ENCODE results near the gene ASB18. TPM values are rescaled to one million over a fixed set of nuclear protein-coding genes. Genes with fewer than 3 reads are reported as not detected.

Gene ASB18
- total RNA-seq, 4 donors from 2014 or later, result not detected

DNA sequence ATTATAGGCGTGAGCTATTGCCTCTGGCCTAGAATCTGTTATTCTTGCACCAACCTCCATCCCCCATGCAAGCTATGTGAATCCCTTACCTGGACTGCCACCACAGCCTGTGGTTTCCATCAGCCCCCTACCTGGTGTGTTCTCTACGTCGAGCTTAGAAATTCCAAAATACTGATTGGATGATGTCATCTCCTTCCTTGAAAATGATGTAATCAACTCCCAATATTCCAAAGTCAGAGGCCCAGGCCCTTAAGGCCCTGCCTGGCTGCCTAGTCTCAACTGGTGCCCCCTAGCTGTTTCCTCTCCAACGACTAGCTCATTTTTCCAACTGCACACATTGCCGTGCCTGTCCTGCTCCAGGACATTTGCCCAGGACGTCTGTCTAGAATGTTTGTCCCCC is 54.7 kb downstream of the ASB18 start:
- no peaks in the 10 kb centered on the region for H3K4me1 ChIP-seq
- no peaks in the 10 kb centered on the region for H3K36me3 ChIP-seq
- intact Hi-C loops (cut with DNase I; ENCODE audit: low total_unique reads), result no loop called here
- H3K27me3 ChIP-seq, result no peaks in the 10 kb centered on the region
- no peak overlapping the region for H3K4me3 ChIP-seq
- no peaks in the 10 kb centered on the region for H3K9me3 ChIP-seq
- no peak for TF ChIP-seq POLR2A (IDR thresholded peaks at IDR 0.05)
- no peak for TF ChIP-seq CTCF (IDR thresholded peaks at IDR 0.05)
- no peak overlapping the region for H3K27ac ChIP-seq
- DNase-seq, result no peak

DNA sequence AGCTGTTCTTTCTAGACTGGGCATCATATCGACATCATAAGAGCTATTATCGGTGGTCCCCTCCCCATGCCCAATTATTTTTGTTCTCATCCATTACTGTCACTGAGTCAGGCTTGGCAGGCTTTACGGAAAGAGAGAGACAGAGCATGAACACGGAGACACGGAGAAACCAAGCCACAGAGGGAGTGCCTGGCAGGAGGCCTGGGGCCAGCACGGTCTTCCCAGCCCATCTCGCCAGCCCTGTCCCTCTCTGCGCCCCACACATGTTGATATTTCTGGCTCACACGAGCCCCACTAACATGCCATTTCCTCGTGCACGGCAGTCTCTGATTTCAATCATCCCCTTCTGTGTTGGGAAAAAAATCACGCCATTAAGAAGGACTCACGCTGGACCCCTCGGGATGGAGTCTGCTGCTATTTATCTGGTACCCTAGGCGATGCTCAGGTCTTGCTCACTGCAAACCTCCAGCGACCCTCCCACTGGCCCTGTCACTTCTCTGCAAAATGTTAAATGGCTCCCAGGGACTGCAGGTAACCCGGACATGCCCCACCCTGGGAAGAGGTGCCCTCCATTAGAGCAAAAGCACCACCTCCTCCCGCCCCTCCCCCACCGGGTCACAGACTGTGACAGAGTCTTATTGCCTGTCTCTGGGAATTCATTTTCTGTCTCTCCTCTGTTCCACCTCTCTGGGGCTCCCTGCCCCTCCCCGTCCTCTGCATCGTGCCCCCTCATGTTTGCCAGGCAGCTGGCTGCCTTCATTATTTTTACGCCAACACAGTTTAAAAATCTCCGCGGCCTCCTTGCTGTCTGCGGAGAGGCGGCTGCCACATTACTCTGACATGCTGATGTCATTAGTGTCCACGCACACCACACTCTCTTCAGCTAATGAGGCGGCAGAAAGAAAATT is 55.9 kb downstream of the ASB18 start:
- Histone ChIP-seq H3K9me3 (no peaks in the 10 kb centered on the region), H3K4me1 (no peaks in the 10 kb centered on the region), H3K36me3 (no peaks in the 10 kb centered on the region), H3K27ac (no peak overlapping the region), H3K27me3 (no peaks in the 10 kb centered on the region), H3K4me3 (no peak overlapping the region)
- DNase-seq, result no peak
- TF ChIP-seq CTCF (IDR thresholded peaks at IDR 0.05) (no peak), POLR2A (IDR thresholded peaks at IDR 0.05) (no peak)
- intact Hi-C loops (cut with DNase I; ENCODE audit: low total_unique reads), result no loop called here

DNA sequence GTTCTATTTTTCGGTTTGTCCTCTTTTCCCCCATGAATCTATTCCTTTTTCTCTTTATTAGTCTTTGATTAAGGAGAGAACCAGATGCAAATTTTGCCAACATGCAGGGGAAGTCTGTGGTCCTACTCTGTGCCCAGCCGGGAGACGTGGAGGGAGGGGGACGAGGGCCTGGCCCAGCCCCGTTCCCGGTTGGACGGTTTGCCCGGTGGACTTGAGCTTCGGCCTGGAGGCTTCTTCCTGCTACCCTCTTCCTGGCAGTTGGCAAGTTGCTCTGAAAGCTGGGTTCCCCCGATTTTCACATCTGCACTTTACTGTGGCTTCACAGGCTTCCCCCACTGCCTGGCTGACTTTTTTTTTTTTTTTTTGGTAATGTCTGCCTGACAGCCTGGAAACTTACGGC is 56.7 kb downstream of the ASB18 start:
- no peak for DNase-seq

DNA sequence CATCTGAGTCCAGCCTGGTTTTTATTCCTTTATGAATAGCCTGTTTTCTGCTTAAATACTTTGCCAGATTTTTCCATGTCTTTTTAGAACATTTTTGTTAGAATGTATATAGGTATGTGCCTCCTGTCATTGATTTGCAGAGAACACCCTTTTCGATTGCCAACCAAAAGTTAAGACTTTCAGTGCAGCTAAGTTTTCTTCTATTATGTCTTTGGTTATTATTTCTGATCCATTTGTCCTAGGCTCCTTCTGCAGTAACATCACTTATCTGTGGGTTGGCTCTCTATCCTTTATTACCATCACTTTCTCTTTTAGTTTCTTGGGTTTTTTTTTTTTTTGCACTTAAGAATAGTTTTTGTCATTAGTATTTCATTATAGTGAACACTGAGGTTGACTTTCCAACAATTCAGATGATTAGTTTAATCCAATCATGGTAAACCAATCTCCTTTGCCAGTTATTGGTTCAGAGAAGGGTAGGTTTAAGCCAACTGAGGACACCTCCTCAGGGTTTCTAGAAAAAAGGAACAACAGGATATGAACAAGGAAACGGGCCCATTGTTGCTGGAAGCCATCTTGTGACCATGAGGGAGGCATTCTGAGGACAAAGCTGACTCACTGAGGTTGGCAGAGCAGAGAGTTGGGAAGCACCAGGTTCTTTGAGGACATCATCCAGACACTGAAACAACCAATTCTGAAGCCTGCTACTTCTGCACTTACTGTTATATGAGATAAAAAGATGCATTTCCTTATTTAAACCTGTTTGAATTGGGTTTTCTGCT is 58.1 kb downstream of the ASB18 start:
- no peaks in the 10 kb centered on the region for H3K9me3 ChIP-seq
- no peak overlapping the region for H3K4me3 ChIP-seq
- intact Hi-C loops (cut with DNase I; ENCODE audit: low total_unique reads), result no loop called here
- H3K27ac ChIP-seq, result no peak overlapping the region
- TF ChIP-seq POLR2A (IDR thresholded peaks at IDR 0.05) (no peak), CTCF (IDR thresholded peaks at IDR 0.05) (no peak)
- no peak for DNase-seq
- H3K4me1 ChIP-seq, result no peaks in the 10 kb centered on the region
- no peaks in the 10 kb centered on the region for H3K36me3 ChIP-seq
- H3K27me3 ChIP-seq, result no peaks in the 10 kb centered on the region

More for the DNA sequence above, 56.7 kb downstream of the ASB18 start:
- Histone ChIP-seq H3K4me1 (no peaks in the 10 kb centered on the region), H3K27ac (no peak overlapping the region), H3K4me3 (no peak overlapping the region), H3K27me3 (no peaks in the 10 kb centered on the region), H3K36me3 (no peaks in the 10 kb centered on the region), H3K9me3 (no peaks in the 10 kb centered on the region)
- no peak for TF ChIP-seq POLR2A (IDR thresholded peaks at IDR 0.05)
- TF ChIP-seq CTCF (IDR thresholded peaks at IDR 0.05), result no peak
- intact Hi-C loops (cut with DNase I; ENCODE audit: low total_unique reads), result no loop called here

- no peak for DNase-seq
- intact Hi-C loops (cut with DNase I; ENCODE audit: low total_unique reads), result no loop called here
- no peak overlapping the region for H3K4me3 ChIP-seq
- H3K4me1 ChIP-seq, result no peaks in the 10 kb centered on the region
- TF ChIP-seq POLR2A (IDR thresholded peaks at IDR 0.05), result no peak
- no peak for TF ChIP-seq CTCF (IDR thresholded peaks at IDR 0.05)
- no peak overlapping the region for H3K27ac ChIP-seq
- no peaks in the 10 kb centered on the region for H3K36me3 ChIP-seq
- no peaks in the 10 kb centered on the region for H3K9me3 ChIP-seq
- no peaks in the 10 kb centered on the region for H3K27me3 ChIP-seq
These were observed 59.3 kb downstream of the ASB18 start for GRCh38 chr2:236204953-236205352.

Data from uterus (tissue), 4 donors.